A549 treated with DMSO at 1 μM for 4 hours (cell line): Measurements from ENCODE around the gene NTF3. TPM values are rescaled to one million over a fixed set of nuclear protein-coding genes. Genes with fewer than 3 reads are reported as not detected.

ENCODE experiments used
- total RNA-seq: library from RNA; stranded (reverse); fragments of 200-300 nt; extraction: Qiagen RNA extraction; gene quantifications from 5 replicates; pipeline ENCODE4 v1.2.3, GENCODE V29; 2022; ENCODE audit warnings: low read depth

NTF3 gene
- total RNA-seq = not detected in 5 replicates

GRCh38 chr12:5432011-5432400, at the start of gene NTF3:
NTF3 (plus strand) TSS chr12:5432108; CDS start chr12:5432325, 217 bp downstream.

